Measurements from ENCODE around the gene RAB20. TPM values are rescaled to one million over a fixed set of nuclear protein-coding genes. Genes with fewer than 3 reads are reported as not detected.
A peak's percentile ranks its signal among the peaks of the same experiment; 100 is the strongest.
"Not testable (repeated sequence)": the region's sequence is repeated elsewhere in the genome, so short reads cannot be mapped to it uniquely, and the experiment has no call there.

The RAB20 gene
- total RNA-seq, 2 experiments from 2014 or later: 3.9 to 4.2 TPM

- Mint-ChIP-seq H3K4me1 (ENCODE audit: low read depth) (no peaks in the 10 kb centered on the region), H3K36me3 (ENCODE audit: low read depth) (peaks cover 2% of the 10 kb centered on the region), H3K27ac (no peak overlapping the region), H3K4me3 (no peak overlapping the region), H3K27me3 (ENCODE audit: low read depth) (no peaks in the 10 kb centered on the region), H3K9me3 (ENCODE audit: insufficient read depth) (no peaks in the 10 kb centered on the region)
- POLR2A ChIA-PET: no interaction called here
- DNase-seq (no peak), ATAC-seq (no peak)
- CTCF ChIA-PET: no interaction called here
Observed at GRCh38 chr13:110546926-110547325, 14.6 kb downstream of the RAB20 start.

- Mint-ChIP-seq H3K27ac (no peak overlapping the region), H3K36me3 (ENCODE audit: low read depth) (peaks cover 2% of the 10 kb centered on the region), H3K4me3 (no peak overlapping the region), H3K9me3 (ENCODE audit: insufficient read depth) (no peaks in the 10 kb centered on the region), H3K27me3 (ENCODE audit: low read depth) (no peaks in the 10 kb centered on the region), H3K4me1 (ENCODE audit: low read depth) (no peaks in the 10 kb centered on the region)
- ChIA-PET POLR2A (interaction anchor here (0.6 kb wide), 1 partner anchor 126 kb away, joined by 3 read pairs; no protein-coding TSS in a partner anchor), CTCF (no interaction called here)
- DNase-seq (no peak), ATAC-seq (no peak)
Observed at GRCh38 chr13:110546378-110546777, 15.1 kb downstream of the RAB20 start.

GRCh38 chr13:110542169-110542796 is 19.2 kb downstream of the RAB20 start:
- ChIA-PET CTCF (no interaction called here), POLR2A (no interaction called here)
- Mint-ChIP-seq H3K4me3 (no peak overlapping the region), H3K27me3 (ENCODE audit: low read depth) (no peaks in the 10 kb centered on the region), H3K27ac (no peak overlapping the region), H3K36me3 (ENCODE audit: low read depth) (peaks cover 2% of the 10 kb centered on the region), H3K9me3 (ENCODE audit: insufficient read depth) (no peaks in the 10 kb centered on the region), H3K4me1 (ENCODE audit: low read depth) (peaks cover 5% of the 10 kb centered on the region)
- DNase-seq (no peak), ATAC-seq (no peak)

GRCh38 chr13:110541526-110541920 is 20.0 kb downstream of the RAB20 start:
- H3K27me3 Mint-ChIP-seq (ENCODE audit: low read depth): no peaks in the 10 kb centered on the region
- POLR2A ChIA-PET: no interaction called here
- H3K9me3 Mint-ChIP-seq (ENCODE audit: insufficient read depth): no peaks in the 10 kb centered on the region
- CTCF ChIA-PET: no interaction called here
- H3K36me3 Mint-ChIP-seq (ENCODE audit: low read depth): peaks cover 2% of the 10 kb centered on the region
- H3K27ac Mint-ChIP-seq: no peak overlapping the region
- DNase-seq: no peak
- peaks cover 7% of the 10 kb centered on the region for H3K4me1 Mint-ChIP-seq (ENCODE audit: low read depth)
- no peak for ATAC-seq
- H3K4me3 Mint-ChIP-seq: no peak overlapping the region

GRCh38 chr13:110540871-110541525 is 20.5 kb downstream of the RAB20 start:
- H3K9me3 Mint-ChIP-seq (ENCODE audit: insufficient read depth): no peaks in the 10 kb centered on the region
- peaks cover 11% of the 10 kb centered on the region for H3K4me1 Mint-ChIP-seq (ENCODE audit: low read depth)
- H3K27me3 Mint-ChIP-seq (ENCODE audit: low read depth): no peaks in the 10 kb centered on the region
- POLR2A ChIA-PET: interaction anchor here (0.6 kb wide), 1 partner anchor 174 kb away, joined by 5 read pairs; no protein-coding TSS in a partner anchor
- no peak overlapping the region for H3K4me3 Mint-ChIP-seq
- peaks cover 4% of the 10 kb centered on the region for H3K36me3 Mint-ChIP-seq (ENCODE audit: low read depth)
- DNase-seq: no peak
- H3K27ac Mint-ChIP-seq: no peak overlapping the region
- CTCF ChIA-PET: no interaction called here
- ATAC-seq: no peak

- ATAC-seq: no peak
- ChIA-PET POLR2A (interaction anchor here (0.6 kb wide), 1 partner anchor 175 kb away, joined by 5 read pairs; no protein-coding TSS in a partner anchor), CTCF (no interaction called here)
- no peak for DNase-seq
- no peaks in the 10 kb centered on the region for H3K9me3 Mint-ChIP-seq (ENCODE audit: insufficient read depth)
- peaks cover 13% of the 10 kb centered on the region for H3K4me1 Mint-ChIP-seq (ENCODE audit: low read depth)
- H3K27me3 Mint-ChIP-seq (ENCODE audit: low read depth): no peaks in the 10 kb centered on the region
- H3K27ac Mint-ChIP-seq: no peak overlapping the region
- H3K4me3 Mint-ChIP-seq: no peak overlapping the region
- peaks cover 2% of the 10 kb centered on the region for H3K36me3 Mint-ChIP-seq (ENCODE audit: low read depth)
Observed at GRCh38 chr13:110539894-110540293, 21.6 kb downstream of the RAB20 start.

- POLR2A ChIA-PET: no interaction called here
- Mint-ChIP-seq H3K9me3 (ENCODE audit: insufficient read depth) (no peaks in the 10 kb centered on the region), H3K4me3 (no peak overlapping the region), H3K4me1 (ENCODE audit: low read depth) (peaks cover 13% of the 10 kb centered on the region), H3K27me3 (ENCODE audit: low read depth) (no peaks in the 10 kb centered on the region), H3K27ac (no peak overlapping the region), H3K36me3 (ENCODE audit: low read depth) (peaks cover 2% of the 10 kb centered on the region)
- ATAC-seq: no peak
- DNase-seq: no peak
- CTCF ChIA-PET: no interaction called here
Observed at GRCh38 chr13:110538632-110539031, 22.9 kb downstream of the RAB20 start.

GRCh38 chr13:110536006-110536693 is 25.4 kb downstream of the RAB20 start:
- H3K27me3 Mint-ChIP-seq (ENCODE audit: low read depth): no peaks in the 10 kb centered on the region
- POLR2A ChIA-PET: no interaction called here
- H3K4me3 Mint-ChIP-seq: no peak overlapping the region
- CTCF ChIA-PET: no interaction called here
- no peaks in the 10 kb centered on the region for H3K9me3 Mint-ChIP-seq (ENCODE audit: insufficient read depth)
- no peak for ATAC-seq
- no peak for DNase-seq
- peak overlapping the region; percentile 41 for H3K27ac Mint-ChIP-seq
- peaks cover 2% of the 10 kb centered on the region for H3K36me3 Mint-ChIP-seq (ENCODE audit: low read depth)
- H3K4me1 Mint-ChIP-seq (ENCODE audit: low read depth): peaks cover 13% of the 10 kb centered on the region

GRCh38 chr13:110535526-110535925 is 26.0 kb downstream of the RAB20 start:
- no peak overlapping the region for H3K4me3 Mint-ChIP-seq

GRCh38 chr13:110533771-110534670 is 27.5 kb downstream of the RAB20 start:
- ChIA-PET CTCF (no interaction called here), POLR2A (no interaction called here)
- ATAC-seq: no peak
- H3K4me1 Mint-ChIP-seq (ENCODE audit: low read depth): peaks cover 13% of the 10 kb centered on the region
- no peak for DNase-seq
- H3K36me3 Mint-ChIP-seq (ENCODE audit: low read depth): peaks cover 2% of the 10 kb centered on the region
- no peaks in the 10 kb centered on the region for H3K27me3 Mint-ChIP-seq (ENCODE audit: low read depth)
- H3K27ac Mint-ChIP-seq: no peak overlapping the region
- H3K4me3 Mint-ChIP-seq: no peak overlapping the region
- H3K9me3 Mint-ChIP-seq (ENCODE audit: insufficient read depth): no peaks in the 10 kb centered on the region

More at GRCh38 chr13:110535526-110535925, 26.0 kb downstream of the RAB20 start:
- CTCF ChIA-PET: no interaction called here
- Mint-ChIP-seq H3K4me1 (ENCODE audit: low read depth) (peaks cover 13% of the 10 kb centered on the region), H3K27ac (no peak overlapping the region), H3K27me3 (ENCODE audit: low read depth) (no peaks in the 10 kb centered on the region), H3K9me3 (ENCODE audit: insufficient read depth) (no peaks in the 10 kb centered on the region), H3K36me3 (ENCODE audit: low read depth) (peaks cover 2% of the 10 kb centered on the region)
- ATAC-seq: no peak
- DNase-seq: no peak
- POLR2A ChIA-PET: no interaction called here

GRCh38 chr13:110532258-110532657 is 29.3 kb downstream of the RAB20 start:
- H3K4me3 Mint-ChIP-seq; H3K4me1 Mint-ChIP-seq (ENCODE audit: low read depth); H3K9me3 Mint-ChIP-seq (ENCODE audit: insufficient read depth); H3K27ac Mint-ChIP-seq; DNase-seq; POLR2A ChIA-PET; H3K27me3 Mint-ChIP-seq (ENCODE audit: low read depth); H3K36me3 Mint-ChIP-seq (ENCODE audit: low read depth); ATAC-seq: not testable (repeated sequence)
- CTCF ChIA-PET: interaction anchor here (0.6 kb wide), 1 partner anchor 15 kb away, joined by 3 read pairs; no protein-coding TSS in a partner anchor
